GM12872 (cell line): ENCODE data around the gene PROC.

Experiments
- TF ChIP-seq, protein P1 (sequence below): IDR thresholded peaks from 3 replicates; pipeline ENCODE4 v1.5.1; 2011; ENCODE audit warnings: low read depth, mild to moderate bottlenecking, low read length, moderate library complexity; ENCODE audit not compliant: insufficient read depth

Gene PROC

GRCh38 chr2:127406454-127406853 lies 11.8 kb upstream of the PROC start:
- TF ChIP-seq, protein P1, sequence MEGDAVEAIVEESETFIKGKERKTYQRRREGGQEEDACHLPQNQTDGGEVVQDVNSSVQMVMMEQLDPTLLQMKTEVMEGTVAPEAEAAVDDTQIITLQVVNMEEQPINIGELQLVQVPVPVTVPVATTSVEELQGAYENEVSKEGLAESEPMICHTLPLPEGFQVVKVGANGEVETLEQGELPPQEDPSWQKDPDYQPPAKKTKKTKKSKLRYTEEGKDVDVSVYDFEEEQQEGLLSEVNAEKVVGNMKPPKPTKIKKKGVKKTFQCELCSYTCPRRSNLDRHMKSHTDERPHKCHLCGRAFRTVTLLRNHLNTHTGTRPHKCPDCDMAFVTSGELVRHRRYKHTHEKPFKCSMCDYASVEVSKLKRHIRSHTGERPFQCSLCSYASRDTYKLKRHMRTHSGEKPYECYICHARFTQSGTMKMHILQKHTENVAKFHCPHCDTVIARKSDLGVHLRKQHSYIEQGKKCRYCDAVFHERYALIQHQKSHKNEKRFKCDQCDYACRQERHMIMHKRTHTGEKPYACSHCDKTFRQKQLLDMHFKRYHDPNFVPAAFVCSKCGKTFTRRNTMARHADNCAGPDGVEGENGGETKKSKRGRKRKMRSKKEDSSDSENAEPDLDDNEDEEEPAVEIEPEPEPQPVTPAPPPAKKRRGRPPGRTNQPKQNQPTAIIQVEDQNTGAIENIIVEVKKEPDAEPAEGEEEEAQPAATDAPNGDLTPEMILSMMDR = no peak

- TF ChIP-seq, protein P1 = no peak
Measured at GRCh38 chr2:127407091-127407490, 11.1 kb upstream of the PROC start.

GRCh38 chr2:127407661-127408003 lies 10.6 kb upstream of the PROC start:
- TF ChIP-seq, protein P1 = no peak

DNA sequence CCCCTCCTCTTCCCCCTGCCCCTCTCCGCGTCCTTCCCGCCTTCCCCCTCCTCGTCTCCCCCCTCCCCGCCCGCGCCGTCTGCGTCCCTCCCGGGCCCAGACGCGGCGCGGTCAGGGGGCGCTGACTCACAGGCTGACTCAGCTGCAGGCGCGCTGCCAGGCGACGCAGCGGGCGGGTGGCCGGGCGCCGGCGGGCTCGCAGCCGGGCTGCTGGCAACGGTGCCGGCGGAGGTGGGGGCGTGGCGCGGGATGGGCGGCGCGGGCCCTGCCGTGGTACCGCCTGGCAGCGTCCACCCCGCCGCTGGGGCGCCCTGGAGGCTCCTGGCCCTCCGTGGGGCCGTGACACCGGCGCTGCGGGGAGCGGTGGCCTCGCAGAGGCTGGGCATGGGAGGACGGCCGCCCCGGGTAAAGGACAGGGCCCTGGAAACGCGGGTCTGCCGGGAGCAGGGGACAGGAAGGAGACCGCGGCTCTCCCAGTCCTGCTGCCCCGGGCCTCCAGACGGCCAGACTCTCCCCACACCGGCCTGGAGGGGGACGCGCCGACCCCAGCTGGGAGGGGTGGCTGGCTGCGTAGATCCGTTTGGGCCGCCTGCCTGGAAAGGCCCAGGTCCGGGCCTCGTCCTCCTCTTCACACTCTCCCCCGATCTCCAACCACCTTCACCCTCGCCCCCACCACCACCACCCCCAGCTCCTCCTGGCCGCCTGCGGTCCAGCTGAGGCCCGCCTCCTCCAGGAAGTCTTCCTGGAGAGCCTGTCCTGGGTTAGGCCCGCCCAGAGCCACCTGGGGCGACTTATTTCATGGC lies 10.0 kb upstream of the PROC start:
- TF ChIP-seq, protein P1 = no peak

GRCh38 chr2:127408807-127409099 lies 9.5 kb upstream of the PROC start:
- TF ChIP-seq, protein P1 = no peak

DNA sequence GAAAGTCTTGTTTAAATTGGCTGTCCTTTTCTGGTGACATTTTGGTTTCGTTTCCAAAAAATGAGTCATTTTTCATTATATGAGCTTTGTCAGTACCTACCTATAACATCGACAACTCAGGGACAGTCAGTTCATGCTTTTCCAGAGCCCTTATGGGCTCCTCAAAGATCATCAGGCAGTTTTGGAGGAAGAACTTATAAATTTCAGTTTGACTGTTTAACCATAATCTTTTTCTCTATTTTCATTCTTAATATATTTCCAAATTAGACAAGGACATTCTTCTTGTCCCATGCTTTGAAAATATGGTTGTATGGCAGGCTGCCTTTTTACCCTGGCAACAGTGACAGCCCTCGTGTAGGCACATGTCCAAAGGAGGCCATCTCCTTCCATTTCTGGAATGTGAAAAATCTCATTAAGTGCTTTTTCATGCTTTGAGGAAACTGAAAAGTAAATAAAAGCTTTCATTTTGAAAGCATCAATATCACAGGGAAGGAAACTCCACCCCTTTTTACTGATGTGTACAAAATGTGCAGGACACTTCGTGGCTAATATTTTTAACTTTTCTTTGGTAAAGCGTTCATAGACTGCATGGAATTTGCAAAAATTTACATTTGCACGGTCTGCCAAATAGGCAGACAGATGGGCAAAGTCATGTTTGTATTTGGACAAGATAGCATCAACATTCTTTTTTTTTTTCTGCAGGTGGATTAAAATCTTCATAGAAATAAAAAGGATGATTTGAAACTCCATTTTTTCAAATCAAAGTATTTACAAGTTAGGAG lies 7.2 kb upstream of the PROC start:
- TF ChIP-seq, protein P1 = no peak

DNA sequence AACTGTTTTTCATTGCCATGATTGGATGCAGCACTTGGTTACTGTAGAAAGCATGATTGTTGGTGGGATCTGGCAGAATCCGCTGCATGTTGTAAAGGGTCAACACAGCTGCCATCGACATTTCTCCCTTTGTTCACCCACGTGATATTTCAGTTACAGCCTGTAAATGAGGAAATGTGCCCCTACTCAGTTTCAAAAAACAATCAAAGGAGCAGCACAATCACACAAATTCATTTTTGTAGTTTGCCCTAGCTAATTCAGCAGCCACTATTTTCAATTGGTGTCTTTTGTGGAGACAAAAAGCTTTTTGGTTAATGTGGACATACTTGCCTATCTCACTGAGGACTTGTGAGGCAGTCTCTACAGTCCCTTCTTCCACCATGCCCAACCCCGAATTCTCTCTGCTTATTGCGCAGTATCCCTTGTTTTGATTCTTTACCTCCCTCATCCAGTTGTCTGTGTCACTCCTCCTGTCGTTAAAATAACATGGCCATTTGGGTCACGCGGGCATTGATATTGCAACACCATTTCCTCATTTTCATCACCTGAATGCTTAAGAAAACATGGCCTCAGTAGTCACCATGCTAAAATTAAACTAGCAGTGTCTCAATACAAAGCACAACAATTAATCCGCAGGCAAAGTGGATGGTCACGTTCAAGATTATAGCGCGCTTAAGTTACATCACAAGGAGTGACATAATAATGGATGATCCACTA lies 6.4 kb upstream of the PROC start:
- TF ChIP-seq, protein P1 = no peak
